D721Med (cell line): ENCODE data around the gene EXOC6B.

Source experiments
- DNase-seq: peaks from one replicate; pipeline ENCODE4 v3.0.0; 2011; ENCODE audit warnings: low spot score; ENCODE audit not compliant: insufficient read length
- FAIRE-seq: peaks from 2 replicates; lab custom pipeline; 2011; peaks lifted over from hg19 to GRCh38; lab: Jason Lieb, UNC
- CTCF ChIP-seq: IDR thresholded peaks from 2 replicates; pipeline ENCODE4 v1.5.1; 2012; ENCODE audit warnings: mild to moderate bottlenecking, control low read depth; ENCODE audit not compliant: insufficient read depth; ENCODE audit errors: missing control alignments

Gene EXOC6B

GRCh38 chr2:72806280-72806945 lies 19.4 kb downstream of the EXOC6B start:
- DNase-seq, result no peak
- FAIRE-seq, result no peak
- no peak for TF ChIP-seq CTCF

DNA sequence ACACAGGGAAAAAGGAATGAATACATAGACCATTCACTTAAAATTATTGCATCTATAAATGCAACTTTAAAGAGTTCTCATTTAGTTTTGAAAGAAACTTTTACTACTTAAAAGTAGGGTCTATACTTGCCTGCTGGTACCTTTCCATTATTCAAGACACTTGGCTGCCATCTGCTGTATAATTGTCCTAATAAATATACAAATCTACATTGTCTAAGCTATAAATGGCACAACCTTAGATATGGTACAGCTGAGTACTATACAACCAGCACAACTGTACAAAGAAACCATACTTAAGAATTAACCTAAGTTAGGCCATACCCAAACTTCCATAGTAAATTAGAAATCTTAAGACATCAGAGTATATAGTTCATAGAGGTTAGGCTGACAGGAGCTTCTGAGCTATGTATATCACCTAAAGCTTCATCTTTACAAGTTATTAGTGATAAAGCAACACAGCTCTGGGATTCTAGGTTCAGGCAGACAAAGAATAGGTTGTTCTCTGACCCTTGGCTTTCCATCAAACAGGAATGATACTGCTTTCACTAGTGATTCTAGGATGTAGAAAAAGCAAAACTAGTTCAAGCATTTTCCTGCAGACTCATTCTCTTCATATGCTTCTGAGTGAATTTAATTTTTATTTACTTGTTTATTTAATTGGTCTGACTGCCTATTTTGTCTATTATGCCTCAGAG lies 22.1 kb downstream of the EXOC6B start:
- FAIRE-seq (no peak), DNase-seq (no peak)
- TF ChIP-seq CTCF, result no peak

GRCh38 chr2:72803151-72803550 lies 22.7 kb downstream of the EXOC6B start:
- TF ChIP-seq CTCF, result no peak
- FAIRE-seq, result no peak
- no peak for DNase-seq

GRCh38 chr2:72800492-72800891 lies 25.3 kb downstream of the EXOC6B start:
- no peak for TF ChIP-seq CTCF

DNA sequence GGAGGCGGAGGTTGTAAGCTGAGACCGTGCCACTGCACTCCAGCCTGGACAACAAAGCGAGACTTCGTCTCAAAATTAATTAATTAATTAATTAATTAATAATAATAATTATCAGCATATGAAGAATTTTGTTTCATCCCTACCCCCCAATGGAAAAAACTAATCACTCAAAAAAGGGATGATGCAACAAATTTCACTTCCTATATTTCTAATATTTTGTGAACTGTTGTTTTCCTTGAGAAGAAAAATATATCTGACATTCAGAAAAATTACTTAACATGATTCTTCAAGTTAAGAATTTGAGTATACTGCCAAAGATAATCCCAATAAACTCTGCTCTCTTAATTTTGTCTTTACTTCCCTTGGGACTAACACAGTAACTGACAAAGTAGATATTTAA lies 28.1 kb downstream of the EXOC6B start:
- DNase-seq (no peak), FAIRE-seq (no peak)
- TF ChIP-seq CTCF, result no peak

More at GRCh38 chr2:72800492-72800891, 25.3 kb downstream of the EXOC6B start:
- no peak for DNase-seq
- FAIRE-seq, result no peak

- no peak for DNase-seq
- FAIRE-seq, result no peak
- no peak for TF ChIP-seq CTCF
Observed at GRCh38 chr2:72796766-72797165, 29.1 kb downstream of the EXOC6B start.

DNA sequence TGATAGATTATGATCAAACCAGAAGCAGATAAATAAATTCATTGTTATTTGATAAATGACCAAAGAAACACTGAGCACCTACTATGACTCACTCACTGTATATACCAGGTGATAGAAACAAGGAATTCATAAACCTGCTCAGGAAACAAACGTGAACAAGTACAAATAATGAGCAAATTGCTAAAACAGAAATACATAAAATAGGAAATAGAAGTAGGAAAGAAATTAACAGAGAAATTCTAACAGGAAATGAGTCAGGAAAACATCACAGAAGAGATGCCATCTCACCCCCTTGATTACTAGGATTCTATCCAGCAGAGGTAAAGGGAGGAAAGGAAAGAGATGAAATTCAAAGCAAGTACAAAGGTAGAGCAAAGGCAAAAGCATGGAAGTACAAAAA lies 31.3 kb downstream of the EXOC6B start:
- TF ChIP-seq CTCF, result no peak
- no peak for DNase-seq
- FAIRE-seq, result no peak
